ENCODE results near the gene CCDC69.

Gene CCDC69

GRCh38 chr5:151156507-151157420 lies 67.1 kb downstream of the CCDC69 start:
- no peak for TF ChIP-seq CTCF (IDR thresholded peaks at IDR 0.05; ENCODE audit: insufficient read depth, low read length, poor library complexity, severe bottlenecking)
- no peak for TF ChIP-seq EZH2phosphoT487 (conservative IDR thresholded peaks at IDR 0.05; ENCODE audit: low read length)
- H4K20me1 ChIP-seq (ENCODE audit: low read depth, low read length) = no peaks in the 10 kb centered on the region
- no peaks in the 10 kb centered on the region for H3K27me3 ChIP-seq (ENCODE audit: low read length)
- H3K79me2 ChIP-seq (ENCODE audit: insufficient read depth, low read length) = no peaks in the 10 kb centered on the region
- peak overlapping the region; percentile 63 for H3K4me2 ChIP-seq (ENCODE audit: low read depth, low read length, poor library complexity, severe bottlenecking)
- no peaks in the 10 kb centered on the region; the same call in 1 of the 2 replicates for H3F3A ChIP-seq (ENCODE audit: insufficient read depth)
- H3K9ac ChIP-seq (ENCODE audit: low read length) = peak overlapping the region; percentile 65
- H3K9me2 ChIP-seq (replicated peaks; ENCODE audit: insufficient read depth, low read length) = no peaks in the 10 kb centered on the region
- peak overlapping the region; percentile 57 for H3K4me3 ChIP-seq (ENCODE audit: insufficient read depth, low read length, poor library complexity, severe bottlenecking)
- H2AFZ ChIP-seq (ENCODE audit: low read depth, low read length, severe bottlenecking) = no peak overlapping the region
- H3K36me3 ChIP-seq (ENCODE audit: low read length) = no peaks in the 10 kb centered on the region
- H3K9me3 ChIP-seq (ENCODE audit: insufficient read depth, low read length) = no peaks in the 10 kb centered on the region
- H3K27ac ChIP-seq (ENCODE audit: low read depth, low read length) = peak overlapping the region; percentile 24

- H3K4me2 ChIP-seq (ENCODE audit: low read depth, low read length, poor library complexity, severe bottlenecking) = peak overlapping the region; percentile 63
Observed at GRCh38 chr5:151155775-151156506, 68.0 kb downstream of the CCDC69 start.

GRCh38 chr5:151154931-151155774 lies 68.7 kb downstream of the CCDC69 start:
- no peak for TF ChIP-seq CTCF (IDR thresholded peaks at IDR 0.05; ENCODE audit: insufficient read depth, low read length, poor library complexity, severe bottlenecking)
- TF ChIP-seq EZH2phosphoT487 (conservative IDR thresholded peaks at IDR 0.05; ENCODE audit: low read length) = no peak
- H3K79me2 ChIP-seq (ENCODE audit: insufficient read depth, low read length) = no peaks in the 10 kb centered on the region
- H3K4me3 ChIP-seq (ENCODE audit: insufficient read depth, low read length, poor library complexity, severe bottlenecking) = no peak overlapping the region
- H3K9me2 ChIP-seq (replicated peaks; ENCODE audit: insufficient read depth, low read length) = no peaks in the 10 kb centered on the region
- H3K27me3 ChIP-seq (ENCODE audit: low read length) = no peaks in the 10 kb centered on the region
- H3K36me3 ChIP-seq (ENCODE audit: low read length) = no peaks in the 10 kb centered on the region
- H3K27ac ChIP-seq (ENCODE audit: low read depth, low read length) = 0 out of 2 replicates have a peak overlapping the region, but pooled peaks have one; percentile 20
- peak overlapping the region; percentile 63 for H3K4me2 ChIP-seq (ENCODE audit: low read depth, low read length, poor library complexity, severe bottlenecking)
- H4K20me1 ChIP-seq (ENCODE audit: low read depth, low read length) = no peaks in the 10 kb centered on the region
- no peak overlapping the region for H2AFZ ChIP-seq (ENCODE audit: low read depth, low read length, severe bottlenecking)
- no peaks in the 10 kb centered on the region; the same call in 1 of the 2 replicates for H3F3A ChIP-seq (ENCODE audit: insufficient read depth)
- H3K9me3 ChIP-seq (ENCODE audit: insufficient read depth, low read length) = no peaks in the 10 kb centered on the region
- H3K9ac ChIP-seq (ENCODE audit: low read length) = peak overlapping the region; percentile 6; the same call in 1 of the 2 replicates

More at GRCh38 chr5:151155775-151156506, 68.0 kb downstream of the CCDC69 start:
- Histone ChIP-seq H3K27me3 (ENCODE audit: low read length) (no peaks in the 10 kb centered on the region), H4K20me1 (ENCODE audit: low read depth, low read length) (no peaks in the 10 kb centered on the region), H3K9me2 (replicated peaks; ENCODE audit: insufficient read depth, low read length) (no peaks in the 10 kb centered on the region), H3F3A (ENCODE audit: insufficient read depth) (no peaks in the 10 kb centered on the region; the same call in 1 of the 2 replicates), H3K79me2 (ENCODE audit: insufficient read depth, low read length) (no peaks in the 10 kb centered on the region), H3K9ac (ENCODE audit: low read length) (peak overlapping the region; percentile 6; the same call in 1 of the 2 replicates), H2AFZ (ENCODE audit: low read depth, low read length, severe bottlenecking) (no peak overlapping the region), H3K27ac (ENCODE audit: low read depth, low read length) (0 out of 2 replicates have a peak overlapping the region, but pooled peaks have one; percentile 20), H3K9me3 (ENCODE audit: insufficient read depth, low read length) (no peaks in the 10 kb centered on the region), H3K4me3 (ENCODE audit: insufficient read depth, low read length, poor library complexity, severe bottlenecking) (no peak overlapping the region), H3K36me3 (ENCODE audit: low read length) (no peaks in the 10 kb centered on the region)
- TF ChIP-seq EZH2phosphoT487 (conservative IDR thresholded peaks at IDR 0.05; ENCODE audit: low read length) = no peak
